H9 (cell line): ENCODE results near the gene ZNF280D. TPM values are rescaled to one million over a fixed set of nuclear protein-coding genes. Genes with fewer than 3 reads are reported as not detected.

Experiments
- DNase-seq: peaks from one replicate; pipeline ENCODE4 v3.0.0-alpha.2; 2017
- H2AFZ ChIP-seq: one replicate; pipeline ENCODE4 v1.6.1; 2013; ENCODE audit warnings: mild to moderate bottlenecking, low read length, control low read depth, moderate library complexity
- H2AK5ac ChIP-seq: 2 replicates; pipeline ENCODE4 v1.6.1; 2013; ENCODE audit warnings: low read length, control low read depth, mixed read lengths; ENCODE audit not compliant: insufficient read length
- H2BK120ac ChIP-seq: one replicate; pipeline ENCODE4 v1.6.1; 2013; ENCODE audit warnings: low read depth, mild to moderate bottlenecking, low read length, control low read depth, inconsistent platforms; ENCODE audit not compliant: poor library complexity, severe bottlenecking
- H2BK12ac ChIP-seq: 2 replicates; pipeline ENCODE4 v1.6.1; 2013; ENCODE audit warnings: low read length, control low read depth, mixed read lengths, low read depth; ENCODE audit not compliant: insufficient read length
- H2BK15ac ChIP-seq: 2 replicates; pipeline ENCODE4 v1.6.1; 2013; ENCODE audit warnings: low read depth, low read length, control low read depth
- H2BK20ac ChIP-seq: one replicate; pipeline ENCODE4 v1.6.1; 2013; ENCODE audit warnings: low read depth, mild to moderate bottlenecking, low read length, control low read depth, inconsistent platforms; ENCODE audit not compliant: poor library complexity, severe bottlenecking
- H2BK5ac ChIP-seq: 2 replicates; pipeline ENCODE4 v1.6.1; 2013; ENCODE audit warnings: low read length, control low read depth, mixed read lengths; ENCODE audit not compliant: insufficient read length
- H3K14ac ChIP-seq: 2 replicates; pipeline ENCODE4 v1.6.1; 2013; ENCODE audit warnings: low read length, control low read depth; ENCODE audit not compliant: insufficient read depth
- H3K18ac ChIP-seq: 2 replicates; pipeline ENCODE4 v1.6.1; 2013; ENCODE audit warnings: low read depth, mild to moderate bottlenecking, mixed read lengths, low read length, control low read depth; ENCODE audit not compliant: insufficient read length
- H3K23ac ChIP-seq: 2 replicates; pipeline ENCODE4 v1.6.1; 2013; ENCODE audit warnings: low read length, control low read depth, mixed read lengths, low read depth; ENCODE audit not compliant: insufficient read length
- H3K23me2 ChIP-seq: 2 replicates; pipeline ENCODE4 v1.6.1; 2013; ENCODE audit warnings: low read depth, mild to moderate bottlenecking, mixed read lengths, low read length, control low read depth; ENCODE audit not compliant: insufficient read length, poor library complexity, severe bottlenecking
- H3K27ac ChIP-seq: 2 replicates; pipeline ENCODE4 v1.5.1; 2013; ENCODE audit warnings: low read length, control low read depth, mixed read lengths, low read depth; ENCODE audit not compliant: insufficient read length
- H3K27me3 ChIP-seq: 2 replicates; pipeline ENCODE4 v1.6.1; 2013; ENCODE audit warnings: low read length, control low read depth, inconsistent platforms; ENCODE audit not compliant: insufficient read depth
- H3K4ac ChIP-seq: 2 replicates; pipeline ENCODE4 v1.6.1; 2013; ENCODE audit warnings: low read depth, mild to moderate bottlenecking, control low read depth, inconsistent platforms, low read length, moderate library complexity
- H3K4me1 ChIP-seq: 2 replicates; pipeline ENCODE4 v1.6.1; 2013; ENCODE audit warnings: low read length, control low read depth, inconsistent platforms; ENCODE audit not compliant: insufficient read depth
- H3K4me2 ChIP-seq: 2 replicates; pipeline ENCODE4 v1.6.1; 2013; ENCODE audit warnings: low read length, control low read depth, mixed read lengths; ENCODE audit not compliant: insufficient read length, insufficient read depth
- H3K56ac ChIP-seq: 2 replicates; pipeline ENCODE4 v1.6.1; 2013; ENCODE audit warnings: low read depth, mild to moderate bottlenecking, mixed read lengths, low read length, control low read depth; ENCODE audit not compliant: insufficient read length
- H3K79me1 ChIP-seq: 2 replicates; pipeline ENCODE4 v1.6.1; 2013; ENCODE audit warnings: low read depth, mild to moderate bottlenecking, moderate library complexity, low read length, control low read depth, inconsistent platforms; ENCODE audit not compliant: insufficient read depth, poor library complexity, severe bottlenecking
- H3K79me2 ChIP-seq: 2 replicates; pipeline ENCODE4 v1.6.1; 2013; ENCODE audit warnings: low read length, control low read depth, inconsistent platforms; ENCODE audit not compliant: insufficient read depth
- H3K9ac ChIP-seq: 2 replicates; pipeline ENCODE4 v1.6.1; 2013; ENCODE audit warnings: low read length, control low read depth, mixed read lengths; ENCODE audit not compliant: insufficient read length; ENCODE audit errors: extremely low read depth
- H3K9me3 ChIP-seq: one replicate; pipeline ENCODE4 v1.6.1; 2013; ENCODE audit warnings: low read depth, low read length, inconsistent platforms; ENCODE audit not compliant: control insufficient read depth
- H3T11ph ChIP-seq: one replicate; pipeline ENCODE4 v1.6.1; 2013; ENCODE audit warnings: mild to moderate bottlenecking, low read length, control low read depth, inconsistent platforms
- H4K20me1 ChIP-seq: one replicate; pipeline ENCODE4 v1.6.1; 2013; ENCODE audit not compliant: control insufficient read depth, insufficient read length, insufficient read depth
- H4K5ac ChIP-seq: 2 replicates; pipeline ENCODE4 v1.6.1; 2013; ENCODE audit warnings: low read depth, mild to moderate bottlenecking, mixed read lengths, low read length, control low read depth; ENCODE audit not compliant: insufficient read length
- H4K8ac ChIP-seq: replicated peaks from 2 replicates; pipeline ENCODE4 v1.6.1; 2013; ENCODE audit warnings: low read length, control low read depth, mixed read lengths, low read depth; ENCODE audit not compliant: insufficient read length
- H4K91ac ChIP-seq: 2 replicates; pipeline ENCODE4 v1.6.1; 2013; ENCODE audit warnings: low read depth, mild to moderate bottlenecking, moderate library complexity, mixed read lengths, low read length, control low read depth; ENCODE audit not compliant: insufficient read length
- H3K27ac Mint-ChIP-seq, 3 experiments: 2 replicates in 2 of 3; 3 replicates in 1 of 3; pipeline ENCODE4 v1.8.0; 2020 to 2021; ENCODE audit warnings: mixed read lengths in 3 of 3, mild to moderate bottlenecking in 1 of 3, moderate library complexity in 1 of 3
- H3K27me3 Mint-ChIP-seq: 2 replicates; pipeline ENCODE4 v1.8.0; 2021; ENCODE audit warnings: low read depth, mild to moderate bottlenecking, moderate library complexity, mixed read lengths
- H3K36me3 Mint-ChIP-seq, 3 experiments: 2 replicates in 2 of 3; 3 replicates in 1 of 3; pipeline ENCODE4 v1.8.0; 2020 to 2021; ENCODE audit warnings: low read depth in 3 of 3, mixed read lengths in 3 of 3; ENCODE audit not compliant: insufficient read depth in 1 of 3
- H3K4me1 Mint-ChIP-seq, 2 experiments: 2 replicates each; pipeline ENCODE4 v1.8.0; 2020; ENCODE audit warnings: mixed read lengths in 2 of 2
- H3K4me3 Mint-ChIP-seq, 2 experiments: 2 replicates in 1 of 2; 3 replicates in 1 of 2; pipeline ENCODE4 v1.8.0; 2020 to 2021; ENCODE audit warnings: mild to moderate bottlenecking in 2 of 2, mixed read lengths in 2 of 2, moderate library complexity in 1 of 2
- H3K9me3 Mint-ChIP-seq, 2 experiments: 2 replicates in 1 of 2; 3 replicates in 1 of 2; pipeline ENCODE4 v1.8.0; 2020; ENCODE audit warnings: mild to moderate bottlenecking in 2 of 2, mixed read lengths in 2 of 2, moderate library complexity in 1 of 2
- CTCF ChIP-seq: fragments of 200-600 bp; sonication (generic); conservative IDR thresholded peaks from 3 replicates; pipeline ENCODE4 v1.8.0; 2021; ENCODE audit warnings: antibody characterized with exemption, mild to moderate bottlenecking
- total RNA-seq: library from RNA; stranded (reverse); gene quantifications from 2 replicates; pipeline ENCODE4 v1.2.1, GENCODE V29; 2021

The ZNF280D gene
- total RNA-seq, 1 experiment from 2014 or later: 5.7 TPM

DNA sequence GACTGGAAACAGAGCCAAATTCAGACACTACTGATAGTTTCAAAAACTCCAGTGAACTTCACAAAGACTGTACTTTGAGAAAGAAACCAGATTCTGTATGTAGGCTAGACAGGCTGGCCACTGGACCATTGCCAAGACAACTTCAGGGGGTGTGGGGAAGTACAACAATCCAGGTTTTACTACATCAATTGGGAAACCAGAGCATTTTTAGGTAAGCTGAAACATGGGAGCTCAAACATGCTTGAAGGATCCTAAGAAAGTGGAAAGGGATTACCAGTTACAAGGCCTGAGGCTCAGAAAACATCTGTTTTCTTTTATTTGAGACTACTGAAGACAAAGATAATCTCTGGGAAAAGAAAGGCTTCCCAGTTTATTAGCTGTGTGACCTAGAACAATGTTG lies 26.9 kb upstream of the ZNF280D start:
- H3K79me1 ChIP-seq: no peaks in the 10 kb centered on the region
- no peak overlapping the region for H3K18ac ChIP-seq
- H3K9me3 ChIP-seq: no peaks in the 10 kb centered on the region
- Mint-ChIP-seq H3K9me3 (no peaks in the 10 kb centered on the region), H3K27ac (no peak overlapping the region), H3K27me3 (no peaks in the 10 kb centered on the region; the same call in 1 of the 2 replicates), H3K4me1 (peaks cover 8 to 9% of the 10 kb centered on the region in 2 experiments; a peak in 3 of 4 replicates), H3K36me3 (no peaks in the 10 kb centered on the region), H3K4me3 (no peak overlapping the region)
- no peak overlapping the region for H2BK5ac ChIP-seq
- H3K27ac ChIP-seq: no peak overlapping the region
- no peak overlapping the region for H3T11ph ChIP-seq
- H3K9ac ChIP-seq: no peak overlapping the region
- H4K5ac ChIP-seq: no peak overlapping the region
- no peaks in the 10 kb centered on the region for H3K23me2 ChIP-seq
- no peak overlapping the region for H3K14ac ChIP-seq
- no peak overlapping the region for H2BK120ac ChIP-seq
- H2BK20ac ChIP-seq: no peak overlapping the region
- no peak overlapping the region for H4K8ac ChIP-seq
- H2BK12ac ChIP-seq: no peak overlapping the region
- no peak overlapping the region for H3K23ac ChIP-seq
- H4K91ac ChIP-seq: no peak overlapping the region
- H3K79me2 ChIP-seq: no peaks in the 10 kb centered on the region
- H4K20me1 ChIP-seq: no peaks in the 10 kb centered on the region
- no peak overlapping the region for H3K56ac ChIP-seq
- H3K4me1 ChIP-seq: no peaks in the 10 kb centered on the region; the same call in 1 of the 2 replicates
- H3K4ac ChIP-seq: no peak overlapping the region
- H3K27me3 ChIP-seq: no peaks in the 10 kb centered on the region
- TF ChIP-seq CTCF: no peak
- H2AK5ac ChIP-seq: no peak overlapping the region
- H2BK15ac ChIP-seq: no peak overlapping the region
- DNase-seq: no peak
- no peak overlapping the region for H3K4me2 ChIP-seq
- no peak overlapping the region for H2AFZ ChIP-seq
